ENCODE results near the gene C5orf15.

DNA sequence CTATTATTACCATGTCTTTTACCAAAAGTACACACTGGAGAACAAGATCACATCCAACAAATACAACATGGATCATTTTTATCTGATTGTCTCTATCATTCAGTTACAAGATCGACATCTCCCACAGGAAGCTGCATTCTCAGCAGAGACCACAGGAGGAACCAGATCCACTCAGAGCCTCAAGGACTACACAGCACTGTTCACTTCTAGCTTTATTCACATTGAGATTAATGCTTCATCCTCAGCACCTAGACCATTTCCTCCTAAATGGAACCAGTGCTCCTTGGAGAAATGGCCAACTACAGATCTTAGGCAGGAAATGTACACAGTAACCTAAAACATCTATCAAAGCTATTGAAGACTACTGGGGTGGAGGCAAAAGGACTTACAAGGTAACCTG is 13.3 kb upstream of the C5orf15 start:
- TF ChIP-seq POLR2A (IDR thresholded peaks at IDR 0.05; ENCODE audit: low read length): no peak
- no peak for TF ChIP-seq GATA1 (IDR thresholded peaks at IDR 0.05; ENCODE audit: low read depth, low read length)
